Medulla oblongata (tissue), 1 donor: ENCODE measurements around the gene ABL2.
A peak's percentile ranks its signal among the peaks of the same experiment; 100 is the strongest.
"Not testable (repeated sequence)": the region's sequence is repeated elsewhere in the genome, so short reads cannot be mapped to it uniquely, and the experiment has no call there.

Source experiments
- DNase-seq: peaks from one replicate; pipeline ENCODE4 v3.0.0-alpha.2; 2015; ENCODE audit errors: extremely low spot score

Gene ABL2

GRCh38 chr1:179229214-179230140 is at the start of gene ABL2:
TSS of gene ABL2 (minus strand) at chr1:179229677. CDS start at chr1:179229397, 280 bp downstream.
- no peak for DNase-seq

GRCh38 chr1:179278920-179279319 is 49.4 kb upstream of the ABL2 start:
- DNase-seq: no peak

GRCh38 chr1:179274424-179274823 is 44.9 kb upstream of the ABL2 start:
- DNase-seq: not testable (repeated sequence)

- DNase-seq: no peak
These were observed 39.6 kb upstream of the ABL2 start for GRCh38 chr1:179269071-179269470.

- DNase-seq: no peak
These were observed 35.0 kb upstream of the ABL2 start for GRCh38 chr1:179264507-179264906.

GRCh38 chr1:179263121-179263520 is 33.6 kb upstream of the ABL2 start:
- no peak for DNase-seq

- no peak for DNase-seq
These were observed 32.7 kb upstream of the ABL2 start for GRCh38 chr1:179262183-179262582.

GRCh38 chr1:179253286-179253972 is 24.0 kb upstream of the ABL2 start:
- no peak for DNase-seq

GRCh38 chr1:179252606-179253005 is 23.1 kb upstream of the ABL2 start:
- no peak for DNase-seq

- peak; percentile 48 for DNase-seq
These were observed 22.2 kb upstream of the ABL2 start for GRCh38 chr1:179251675-179252074.

GRCh38 chr1:179247923-179248322 is 18.4 kb upstream of the ABL2 start:
- DNase-seq: no peak

- DNase-seq: not testable (repeated sequence)
These were observed 15.9 kb upstream of the ABL2 start for GRCh38 chr1:179245426-179245825.

- DNase-seq: peak; percentile 43
These were observed 12.1 kb upstream of the ABL2 start for GRCh38 chr1:179241530-179242097.

GRCh38 chr1:179237222-179237621 is 7.7 kb upstream of the ABL2 start:
- DNase-seq: no peak

GRCh38 chr1:179234863-179235262 is 5.4 kb upstream of the ABL2 start:
- DNase-seq: no peak

GRCh38 chr1:179231923-179232322 is 2.4 kb upstream of the ABL2 start:
- DNase-seq: no peak

- no peak for DNase-seq
These were observed 1.2 kb upstream of the ABL2 start for GRCh38 chr1:179230721-179231120.

GRCh38 chr1:179230251-179230650 is 774 bp upstream of the ABL2 start:
- no peak for DNase-seq

- DNase-seq: peak; percentile 63
These were observed 679 bp downstream of the ABL2 start for GRCh38 chr1:179228783-179229213.

GRCh38 chr1:179226738-179227137 is 2.7 kb downstream of the ABL2 start:
- DNase-seq: no peak

- not testable (repeated sequence) for DNase-seq
These were observed 5.0 kb downstream of the ABL2 start for GRCh38 chr1:179224466-179224865.

GRCh38 chr1:179221121-179221520 is 8.4 kb downstream of the ABL2 start:
- not testable (repeated sequence) for DNase-seq
